HAP-1 (cell line): Measurements from ENCODE around the gene FAM170A.

Source experiments
- DNase-seq, 2 experiments: peaks; one replicate each; pipeline ENCODE4 v3.0.0-alpha.2; 2016 to 2020; ENCODE audit warnings: low spot score in 2 of 2
- H3K27me3 ChIP-seq: fragments of 250-450 bp; sonication (Bioruptor Pico); 2 replicates; pipeline ENCODE4 v1.5.1; 2020; ENCODE audit warnings: low read depth, mild to moderate bottlenecking, moderate library complexity
- H3K36me3 ChIP-seq: fragments of 250-450 bp; sonication (Bioruptor Pico); replicated peaks from 2 replicates; pipeline ENCODE4 v1.5.1; 2020; ENCODE audit warnings: mild to moderate bottlenecking
- H3K4me1 ChIP-seq: fragments of 250-450 bp; sonication (Bioruptor Pico); 2 replicates; pipeline ENCODE4 v1.5.1; 2020; ENCODE audit warnings: mild to moderate bottlenecking
- H3K4me3 ChIP-seq: fragments of 250-450 bp; sonication (Bioruptor Pico); 2 replicates; pipeline ENCODE4 v1.5.1; 2020; ENCODE audit warnings: mild to moderate bottlenecking, moderate library complexity
- H3K9me3 ChIP-seq: fragments of 250-450 bp; sonication (Bioruptor Pico); 2 replicates; pipeline ENCODE4 v1.5.1; 2020; ENCODE audit warnings: mild to moderate bottlenecking, moderate library complexity
- in situ Hi-C: fragments of 300-500 bp; cut with MboI; formaldehyde crosslinking; loops from 3 replicates; pipeline ENCODE4 v1.14.3; 2020; ENCODE audit warnings: low sequenced_read_pairs, inconsistent platforms, mixed read lengths

The FAM170A gene, protein sequence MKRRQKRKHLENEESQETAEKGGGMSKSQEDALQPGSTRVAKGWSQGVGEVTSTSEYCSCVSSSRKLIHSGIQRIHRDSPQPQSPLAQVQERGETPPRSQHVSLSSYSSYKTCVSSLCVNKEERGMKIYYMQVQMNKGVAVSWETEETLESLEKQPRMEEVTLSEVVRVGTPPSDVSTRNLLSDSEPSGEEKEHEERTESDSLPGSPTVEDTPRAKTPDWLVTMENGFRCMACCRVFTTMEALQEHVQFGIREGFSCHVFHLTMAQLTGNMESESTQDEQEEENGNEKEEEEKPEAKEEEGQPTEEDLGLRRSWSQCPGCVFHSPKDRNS

DNA sequence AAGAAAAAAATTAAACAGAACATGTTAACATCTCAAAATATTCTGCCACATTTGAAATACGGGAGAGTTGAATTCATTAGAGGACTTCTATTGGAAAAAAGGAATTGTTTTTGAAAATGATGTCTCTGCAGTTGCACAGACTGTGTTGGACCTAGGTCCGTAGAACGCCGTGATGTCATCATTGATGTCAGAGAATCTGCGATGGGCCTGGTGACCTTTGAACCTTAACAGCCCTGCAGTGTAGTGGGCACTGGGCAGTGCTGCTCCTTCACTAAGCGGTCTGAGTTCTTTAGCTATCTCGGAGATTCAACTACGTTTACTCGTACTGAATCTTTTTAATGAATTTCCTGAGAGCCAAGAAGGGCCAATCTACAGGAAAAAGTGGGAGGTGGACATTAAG is at the start of gene FAM170A:
TSS of gene FAM170A (plus strand) at position 220 of the 400 bp plus-strand sequence. CDS start 211 bp downstream, outside the sequence.
- no peak for DNase-seq
- no peaks in the 10 kb centered on the region for H3K27me3 ChIP-seq
- no peak within 1 kb of the TSS for H3K4me3 ChIP-seq
- H3K36me3 ChIP-seq = no peaks in the 10 kb centered on the region
- no peaks in the 10 kb centered on the region for H3K4me1 ChIP-seq
- in situ Hi-C loops = no loop called here
- no peaks in the 10 kb centered on the region for H3K9me3 ChIP-seq

- no peaks in the 10 kb centered on the region for H3K9me3 ChIP-seq
- H3K36me3 ChIP-seq = no peaks in the 10 kb centered on the region
- no peak overlapping the region for H3K4me3 ChIP-seq
- H3K27me3 ChIP-seq = no peaks in the 10 kb centered on the region
- in situ Hi-C loops = no loop called here
- H3K4me1 ChIP-seq = no peaks in the 10 kb centered on the region
- no peak for DNase-seq
Observed at GRCh38 chr5:119582987-119583386, 46.4 kb upstream of the FAM170A start.

DNA sequence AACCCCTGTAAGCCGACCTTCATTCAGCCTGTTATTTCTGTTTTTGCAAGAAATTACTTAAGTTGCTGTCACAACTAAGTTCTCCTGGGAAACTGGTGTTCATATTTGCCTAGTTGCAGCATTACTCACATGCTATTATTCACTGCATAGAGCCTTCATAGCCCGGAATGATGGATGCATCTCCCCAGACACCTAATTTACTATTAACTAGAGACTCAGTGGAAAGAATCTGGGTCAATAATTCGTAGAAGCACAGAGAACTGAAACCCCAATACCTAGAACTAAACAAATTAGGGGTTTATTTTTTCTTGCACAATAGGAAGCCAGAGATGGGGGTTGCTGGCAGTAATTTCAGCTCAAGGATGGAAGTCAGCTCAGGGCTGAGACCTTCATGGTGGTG is 45.7 kb upstream of the FAM170A start:
- Histone ChIP-seq H3K27me3 (no peaks in the 10 kb centered on the region), H3K36me3 (no peaks in the 10 kb centered on the region), H3K9me3 (no peaks in the 10 kb centered on the region), H3K4me3 (no peak overlapping the region), H3K4me1 (no peaks in the 10 kb centered on the region)
- no peak for DNase-seq
- in situ Hi-C loops = no loop called here

GRCh38 chr5:119596046-119596445 is 33.3 kb upstream of the FAM170A start:
- H3K4me1 ChIP-seq = no peaks in the 10 kb centered on the region
- H3K4me3 ChIP-seq = no peak overlapping the region
- DNase-seq = no peak
- H3K27me3 ChIP-seq = no peaks in the 10 kb centered on the region
- no peaks in the 10 kb centered on the region for H3K36me3 ChIP-seq
- in situ Hi-C loops = no loop called here
- no peaks in the 10 kb centered on the region for H3K9me3 ChIP-seq

- H3K4me1 ChIP-seq = no peaks in the 10 kb centered on the region
- no peak for DNase-seq
- in situ Hi-C loops = no loop called here
- no peak overlapping the region for H3K4me3 ChIP-seq
- no peaks in the 10 kb centered on the region for H3K9me3 ChIP-seq
- H3K27me3 ChIP-seq = no peaks in the 10 kb centered on the region
- no peaks in the 10 kb centered on the region for H3K36me3 ChIP-seq
Observed at GRCh38 chr5:119597728-119598298, 31.5 kb upstream of the FAM170A start.

DNA sequence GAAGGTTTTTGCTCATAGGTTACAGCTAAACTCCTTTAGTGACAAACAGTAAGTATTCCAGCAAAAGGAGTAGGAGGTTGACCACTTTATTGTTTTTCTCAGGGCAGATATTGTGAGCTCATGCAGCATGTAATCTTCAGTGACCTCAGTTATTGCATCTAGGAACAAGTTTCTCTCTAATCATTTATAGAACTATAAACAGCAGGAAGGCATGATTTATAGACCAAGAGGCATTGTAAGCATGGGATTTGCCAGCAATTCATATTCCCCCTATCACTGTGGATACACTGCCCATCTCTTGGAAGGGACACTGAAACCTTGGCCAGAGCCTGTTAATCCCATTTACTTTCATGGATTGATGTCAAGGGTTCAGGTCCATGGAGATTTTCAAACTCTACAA is 15.4 kb upstream of the FAM170A start:
- no peak for DNase-seq
- H3K36me3 ChIP-seq = no peaks in the 10 kb centered on the region
- no peaks in the 10 kb centered on the region for H3K9me3 ChIP-seq
- H3K4me1 ChIP-seq = no peaks in the 10 kb centered on the region
- H3K27me3 ChIP-seq = no peaks in the 10 kb centered on the region; the same call in 1 of the 2 replicates
- in situ Hi-C loops = no loop called here
- H3K4me3 ChIP-seq = no peak overlapping the region

GRCh38 chr5:119614838-119615237 is 14.5 kb upstream of the FAM170A start:
- no peak overlapping the region for H3K4me3 ChIP-seq
- H3K4me1 ChIP-seq = no peaks in the 10 kb centered on the region
- no peaks in the 10 kb centered on the region for H3K9me3 ChIP-seq
- no peaks in the 10 kb centered on the region; the same call in 1 of the 2 replicates for H3K27me3 ChIP-seq
- in situ Hi-C loops = no loop called here
- no peak for DNase-seq
- H3K36me3 ChIP-seq = no peaks in the 10 kb centered on the region

- Histone ChIP-seq H3K27me3 (no peaks in the 10 kb centered on the region), H3K36me3 (no peaks in the 10 kb centered on the region), H3K4me3 (no peak overlapping the region), H3K9me3 (no peaks in the 10 kb centered on the region), H3K4me1 (no peaks in the 10 kb centered on the region)
- in situ Hi-C loops = no loop called here
- DNase-seq = no peak
Observed at GRCh38 chr5:119626086-119626485, 3.3 kb upstream of the FAM170A start.

GRCh38 chr5:119630752-119631440 is 1.5 kb downstream of the FAM170A start:
- H3K4me3 ChIP-seq = no peak overlapping the region
- no peak for DNase-seq
- H3K9me3 ChIP-seq = no peaks in the 10 kb centered on the region
- H3K27me3 ChIP-seq = no peaks in the 10 kb centered on the region
- in situ Hi-C loops = no loop called here
- H3K4me1 ChIP-seq = no peaks in the 10 kb centered on the region
- no peaks in the 10 kb centered on the region for H3K36me3 ChIP-seq

GRCh38 chr5:119631660-119632059 is 2.3 kb downstream of the FAM170A start:
- H3K27me3 ChIP-seq = no peaks in the 10 kb centered on the region
- no peaks in the 10 kb centered on the region for H3K9me3 ChIP-seq
- in situ Hi-C loops = no loop called here
- H3K36me3 ChIP-seq = no peaks in the 10 kb centered on the region
- H3K4me3 ChIP-seq = no peak overlapping the region
- no peaks in the 10 kb centered on the region for H3K4me1 ChIP-seq
- no peak for DNase-seq

- Histone ChIP-seq H3K36me3 (no peaks in the 10 kb centered on the region), H3K4me3 (no peak overlapping the region), H3K27me3 (no peaks in the 10 kb centered on the region), H3K9me3 (no peaks in the 10 kb centered on the region), H3K4me1 (no peaks in the 10 kb centered on the region)
- in situ Hi-C loops = no loop called here
- DNase-seq = no peak
Observed at GRCh38 chr5:119651486-119651885, 22.1 kb downstream of the FAM170A start.

GRCh38 chr5:119655061-119655460 is 25.7 kb downstream of the FAM170A start:
- Histone ChIP-seq H3K4me3 (no peak overlapping the region), H3K4me1 (no peaks in the 10 kb centered on the region), H3K27me3 (no peaks in the 10 kb centered on the region; the same call in 1 of the 2 replicates), H3K9me3 (no peaks in the 10 kb centered on the region), H3K36me3 (no peaks in the 10 kb centered on the region)
- in situ Hi-C loops = no loop called here
- DNase-seq = no peak

- in situ Hi-C loops = no loop called here
- no peaks in the 10 kb centered on the region for H3K36me3 ChIP-seq
- H3K9me3 ChIP-seq = no peaks in the 10 kb centered on the region
- no peaks in the 10 kb centered on the region for H3K4me1 ChIP-seq
- no peak overlapping the region for H3K4me3 ChIP-seq
- no peaks in the 10 kb centered on the region; the same call in 1 of the 2 replicates for H3K27me3 ChIP-seq
- DNase-seq = no peak
Observed at GRCh38 chr5:119656023-119656422, 26.7 kb downstream of the FAM170A start.

GRCh38 chr5:119666542-119666941 is 37.2 kb downstream of the FAM170A start:
- DNase-seq = no peak
- no peak overlapping the region for H3K4me3 ChIP-seq
- no peaks in the 10 kb centered on the region for H3K9me3 ChIP-seq
- no peaks in the 10 kb centered on the region for H3K4me1 ChIP-seq
- in situ Hi-C loops = no loop called here
- H3K36me3 ChIP-seq = no peaks in the 10 kb centered on the region
- H3K27me3 ChIP-seq = no peaks in the 10 kb centered on the region
